ENCODE data around the gene CHRNA7.
A peak's percentile ranks its signal among the peaks of the same experiment; 100 is the strongest.

- TF ChIP-seq CTCF (IDR thresholded peaks at IDR 0.05) (peak in 4 of 6 experiments; percentile 4 to 27 (median 18)), POLR2A (IDR thresholded peaks at IDR 0.05) (peak in 1 of 4 donors; percentile 15)
Observed at GRCh38 chr15:32029862-32030781, at the start of gene CHRNA7.

Data from esophagus squamous epithelium (tissue), 4 donors.